ENCODE data around the gene LARP1B. TPM values are rescaled to one million over a fixed set of nuclear protein-coding genes. Genes with fewer than 3 reads are reported as not detected.

The LARP1B gene
- total RNA-seq, 2 experiments from 2014 or later, result 16.5 to 21.0 TPM

- POLR2A ChIA-PET, result interaction anchor here (0.7 to 1.0 kb wide), 2 partner anchors 11 to 102 kb away, joined by 5 to 8 read pairs; partner anchors contain the start of gene LARP1B
- no peaks in the 10 kb centered on the region for H3K9me2 ChIP-seq (ENCODE audit: insufficient read depth, low read length)
Observed at GRCh38 chr4:128163177-128164117, 102.3 kb downstream of the LARP1B start.

GRCh38 chr4:128166982-128167381, 105.9 kb downstream of the LARP1B start:
- Histone ChIP-seq H4K20me1 (ENCODE audit: insufficient read depth, low read length) (no peaks in the 10 kb centered on the region), H3K27ac (ENCODE audit: low read depth, low read length, poor library complexity, severe bottlenecking) (no peak overlapping the region), H3K9me3 (ENCODE audit: low read length) (no peaks in the 10 kb centered on the region), H3K4me3 (ENCODE audit: low read depth, low read length, poor library complexity, severe bottlenecking) (no peak overlapping the region), H3K79me2 (ENCODE audit: insufficient read depth, low read depth, low read length) (no peaks in the 10 kb centered on the region), H3K36me3 (ENCODE audit: insufficient read depth, low read length) (no peaks in the 10 kb centered on the region), H3K9me2 (ENCODE audit: insufficient read depth, low read length) (no peaks in the 10 kb centered on the region), H3K4me2 (ENCODE audit: low read length) (no peak overlapping the region), H3K4me1 (ENCODE audit: insufficient read depth, low read length, poor library complexity, severe bottlenecking) (no peaks in the 10 kb centered on the region), H2AFZ (ENCODE audit: low read length) (no peak overlapping the region)
- TF ChIP-seq EZH2phosphoT487 (IDR thresholded peaks at IDR 0.05; ENCODE audit: borderline replicate concordance, low read depth, low read length), result no peak
- no peak for TF ChIP-seq CTCF (conservative IDR thresholded peaks at IDR 0.05; ENCODE audit: low read length)
- intact Hi-C loops (cut with micrococcal nuclease; ENCODE audit: unreplicated experiment), result no loop called here
- ChIA-PET POLR2A (interaction anchor here (0.6 kb wide), 2 partner anchors 240 to 1065 kb away, joined by 3 read pairs; no protein-coding TSS in a partner anchor), CTCF (ENCODE audit: unreplicated experiment) (no interaction called here)
- DNase-seq (ENCODE audit: low spot score), result no peak
- BruUV-seq (replicated peaks), result no TSS peak

More at GRCh38 chr4:128163177-128164117, 102.3 kb downstream of the LARP1B start:
- no peak overlapping the region for H3K4me3 ChIP-seq (ENCODE audit: low read depth, low read length, poor library complexity, severe bottlenecking)
- no peaks in the 10 kb centered on the region for H3K79me2 ChIP-seq (ENCODE audit: insufficient read depth, low read depth, low read length)
- no peaks in the 10 kb centered on the region for H3K9me3 ChIP-seq (ENCODE audit: low read length)
- TF ChIP-seq CTCF (conservative IDR thresholded peaks at IDR 0.05; ENCODE audit: low read length) (no peak), EZH2phosphoT487 (IDR thresholded peaks at IDR 0.05; ENCODE audit: borderline replicate concordance, low read depth, low read length) (no peak)
- CTCF ChIA-PET (ENCODE audit: unreplicated experiment), result no interaction called here
- H3K4me2 ChIP-seq (ENCODE audit: low read length), result no peak overlapping the region
- no peaks in the 10 kb centered on the region for H4K20me1 ChIP-seq (ENCODE audit: insufficient read depth, low read length)
- no peak overlapping the region for H3K27ac ChIP-seq (ENCODE audit: low read depth, low read length, poor library complexity, severe bottlenecking)
- H2AFZ ChIP-seq (ENCODE audit: low read length), result no peak overlapping the region
- BruUV-seq (replicated peaks), result no TSS peak
- DNase-seq (ENCODE audit: low spot score), result no peak
- no peaks in the 10 kb centered on the region for H3K4me1 ChIP-seq (ENCODE audit: insufficient read depth, low read length, poor library complexity, severe bottlenecking)
- no peaks in the 10 kb centered on the region for H3K36me3 ChIP-seq (ENCODE audit: insufficient read depth, low read length)
- intact Hi-C loops (cut with micrococcal nuclease; ENCODE audit: unreplicated experiment), result no loop called here

GRCh38 chr4:128168701-128169100, 107.6 kb downstream of the LARP1B start:
- no peak for DNase-seq (ENCODE audit: low spot score)
- H3K27ac ChIP-seq (ENCODE audit: low read depth, low read length, poor library complexity, severe bottlenecking), result no peak overlapping the region
- H3K4me3 ChIP-seq (ENCODE audit: low read depth, low read length, poor library complexity, severe bottlenecking), result no peak overlapping the region
- H3K79me2 ChIP-seq (ENCODE audit: insufficient read depth, low read depth, low read length), result no peaks in the 10 kb centered on the region
- no peaks in the 10 kb centered on the region for H3K9me3 ChIP-seq (ENCODE audit: low read length)
- BruUV-seq (replicated peaks), result no TSS peak
- POLR2A ChIA-PET, result interaction anchor here (0.7 kb wide), 2 partner anchors 61 to 370 kb away, joined by 3 to 4 read pairs; no protein-coding TSS in a partner anchor
- no peaks in the 10 kb centered on the region for H3K4me1 ChIP-seq (ENCODE audit: insufficient read depth, low read length, poor library complexity, severe bottlenecking)
- H3K4me2 ChIP-seq (ENCODE audit: low read length), result no peak overlapping the region
- no peaks in the 10 kb centered on the region for H4K20me1 ChIP-seq (ENCODE audit: insufficient read depth, low read length)
- H3K36me3 ChIP-seq (ENCODE audit: insufficient read depth, low read length), result no peaks in the 10 kb centered on the region
- CTCF ChIA-PET (ENCODE audit: unreplicated experiment), result no interaction called here
- H3K9me2 ChIP-seq (ENCODE audit: insufficient read depth, low read length), result no peaks in the 10 kb centered on the region
- TF ChIP-seq CTCF (conservative IDR thresholded peaks at IDR 0.05; ENCODE audit: low read length) (no peak), EZH2phosphoT487 (IDR thresholded peaks at IDR 0.05; ENCODE audit: borderline replicate concordance, low read depth, low read length) (no peak)
- intact Hi-C loops (cut with micrococcal nuclease; ENCODE audit: unreplicated experiment), result no loop called here
- H2AFZ ChIP-seq (ENCODE audit: low read length), result no peak overlapping the region

Measured in OCI-LY7 (cell line).